ENCODE data around the gene MEPE.

DNA sequence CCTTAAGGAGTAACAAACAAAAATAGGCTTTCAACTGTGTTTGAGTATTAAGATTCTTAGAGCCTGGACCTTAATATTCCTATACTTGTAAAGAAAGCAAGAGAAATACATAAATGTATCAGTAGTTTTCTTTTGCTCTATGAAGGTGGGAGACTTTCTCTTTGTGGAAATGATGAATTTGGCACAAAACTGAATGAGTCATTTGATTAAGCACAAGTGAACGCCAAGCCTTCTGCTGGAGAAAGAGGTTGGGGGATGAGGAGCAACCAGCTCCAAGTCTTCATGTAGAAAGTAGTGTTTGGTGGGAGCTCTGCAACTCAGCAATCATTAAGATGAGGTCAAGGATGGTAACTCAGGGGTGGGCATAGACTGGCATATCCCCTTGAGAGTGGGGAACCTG lies 49.6 kb downstream of the MEPE start:
- TF ChIP-seq, protein P1, sequence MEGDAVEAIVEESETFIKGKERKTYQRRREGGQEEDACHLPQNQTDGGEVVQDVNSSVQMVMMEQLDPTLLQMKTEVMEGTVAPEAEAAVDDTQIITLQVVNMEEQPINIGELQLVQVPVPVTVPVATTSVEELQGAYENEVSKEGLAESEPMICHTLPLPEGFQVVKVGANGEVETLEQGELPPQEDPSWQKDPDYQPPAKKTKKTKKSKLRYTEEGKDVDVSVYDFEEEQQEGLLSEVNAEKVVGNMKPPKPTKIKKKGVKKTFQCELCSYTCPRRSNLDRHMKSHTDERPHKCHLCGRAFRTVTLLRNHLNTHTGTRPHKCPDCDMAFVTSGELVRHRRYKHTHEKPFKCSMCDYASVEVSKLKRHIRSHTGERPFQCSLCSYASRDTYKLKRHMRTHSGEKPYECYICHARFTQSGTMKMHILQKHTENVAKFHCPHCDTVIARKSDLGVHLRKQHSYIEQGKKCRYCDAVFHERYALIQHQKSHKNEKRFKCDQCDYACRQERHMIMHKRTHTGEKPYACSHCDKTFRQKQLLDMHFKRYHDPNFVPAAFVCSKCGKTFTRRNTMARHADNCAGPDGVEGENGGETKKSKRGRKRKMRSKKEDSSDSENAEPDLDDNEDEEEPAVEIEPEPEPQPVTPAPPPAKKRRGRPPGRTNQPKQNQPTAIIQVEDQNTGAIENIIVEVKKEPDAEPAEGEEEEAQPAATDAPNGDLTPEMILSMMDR (IDR thresholded peaks at IDR 0.05; ENCODE audit: poor library complexity, severe bottlenecking) = no peak
- TF ChIP-seq EP300 (conservative IDR thresholded peaks at IDR 0.05; ENCODE audit: poor library complexity, severe bottlenecking) = no peak
- no peak for TF ChIP-seq POLR2AphosphoS5 (IDR thresholded peaks at IDR 0.05)
- TF ChIP-seq RAD21 (conservative IDR thresholded peaks at IDR 0.05) = no peak
- TF ChIP-seq, protein P2, sequence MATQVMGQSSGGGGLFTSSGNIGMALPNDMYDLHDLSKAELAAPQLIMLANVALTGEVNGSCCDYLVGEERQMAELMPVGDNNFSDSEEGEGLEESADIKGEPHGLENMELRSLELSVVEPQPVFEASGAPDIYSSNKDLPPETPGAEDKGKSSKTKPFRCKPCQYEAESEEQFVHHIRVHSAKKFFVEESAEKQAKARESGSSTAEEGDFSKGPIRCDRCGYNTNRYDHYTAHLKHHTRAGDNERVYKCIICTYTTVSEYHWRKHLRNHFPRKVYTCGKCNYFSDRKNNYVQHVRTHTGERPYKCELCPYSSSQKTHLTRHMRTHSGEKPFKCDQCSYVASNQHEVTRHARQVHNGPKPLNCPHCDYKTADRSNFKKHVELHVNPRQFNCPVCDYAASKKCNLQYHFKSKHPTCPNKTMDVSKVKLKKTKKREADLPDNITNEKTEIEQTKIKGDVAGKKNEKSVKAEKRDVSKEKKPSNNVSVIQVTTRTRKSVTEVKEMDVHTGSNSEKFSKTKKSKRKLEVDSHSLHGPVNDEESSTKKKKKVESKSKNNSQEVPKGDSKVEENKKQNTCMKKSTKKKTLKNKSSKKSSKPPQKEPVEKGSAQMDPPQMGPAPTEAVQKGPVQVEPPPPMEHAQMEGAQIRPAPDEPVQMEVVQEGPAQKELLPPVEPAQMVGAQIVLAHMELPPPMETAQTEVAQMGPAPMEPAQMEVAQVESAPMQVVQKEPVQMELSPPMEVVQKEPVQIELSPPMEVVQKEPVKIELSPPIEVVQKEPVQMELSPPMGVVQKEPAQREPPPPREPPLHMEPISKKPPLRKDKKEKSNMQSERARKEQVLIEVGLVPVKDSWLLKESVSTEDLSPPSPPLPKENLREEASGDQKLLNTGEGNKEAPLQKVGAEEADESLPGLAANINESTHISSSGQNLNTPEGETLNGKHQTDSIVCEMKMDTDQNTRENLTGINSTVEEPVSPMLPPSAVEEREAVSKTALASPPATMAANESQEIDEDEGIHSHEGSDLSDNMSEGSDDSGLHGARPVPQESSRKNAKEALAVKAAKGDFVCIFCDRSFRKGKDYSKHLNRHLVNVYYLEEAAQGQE (IDR thresholded peaks at IDR 0.05; ENCODE audit: borderline replicate concordance) = no peak
- TF ChIP-seq TAF1 (IDR thresholded peaks at IDR 0.05; ENCODE audit: low read depth) = no peak
